GM12878 (cell line): ENCODE measurements around the gene OAS1. TPM values are rescaled to one million over a fixed set of nuclear protein-coding genes. Genes with fewer than 3 reads are reported as not detected.

Source experiments
- ATAC-seq: fragments of 200-7000 bp; cut with Tn5 transposase; 3 replicates; pipeline ENCODE4 v1.9.1; 2020; ENCODE audit warnings: mild to moderate bottlenecking, moderate library complexity
- BruUV-seq: library from RNA; stranded (reverse); fragments of 400-500 nt; replicated peaks from 2 replicates; lab custom pipeline; 2021; lab: Mats Ljungman, UMichigan
- CTCF ChIA-PET: fragments of 300-600 bp; sonication (Branson Sonifier 250); formaldehyde crosslinking; extraction: SDS; loops from one replicate; lab custom pipeline; 2021; ENCODE audit warnings: inconsistent platforms; lab: Yijun Ruan, JAX
- POLR2A ChIA-PET: fragments of 350-600 bp; formaldehyde crosslinking; extraction: SDS; loops from one replicate; lab custom pipeline; 2021; ENCODE audit warnings: inconsistent platforms; lab: Charles Lee
- RAD21 ChIA-PET: fragments of 300-600 bp; sonication (Branson Sonifier 250); formaldehyde crosslinking; loops from one replicate; lab custom pipeline; 2023; ENCODE audit warnings: antibody characterized with exemption; ENCODE audit not compliant: unreplicated experiment; lab: Charles Lee
- SMC1A ChIA-PET: fragments of 300-600 bp; sonication (Branson Sonifier 250); formaldehyde crosslinking; loops from one replicate; lab custom pipeline; 2023; ENCODE audit not compliant: unreplicated experiment, uncharacterized antibody; lab: Charles Lee
- DNase-seq: peaks from one replicate; pipeline ENCODE4 v3.0.0-alpha.2; 2011; ENCODE audit warnings: low read depth, low spot score
- FAIRE-seq: peaks from 3 replicates; lab custom pipeline; 2011; peaks lifted over from hg19 to GRCh38; lab: Jason Lieb, UNC
- H2AFZ ChIP-seq: 2 replicates; pipeline ENCODE4 v1.6.0; 2011; ENCODE audit warnings: low read depth, low read length, control low read depth; ENCODE audit not compliant: control insufficient read depth
- H3K27ac ChIP-seq: 2 replicates; pipeline ENCODE4 v1.5.1; 2011; ENCODE audit warnings: control low read depth; ENCODE audit not compliant: control insufficient read depth, insufficient read depth
- H3K27me3 ChIP-seq, 2 experiments: replicated peaks in 1 of 2; 2 replicates each; pipeline versions ENCODE4 v1.6.0 to v1.6.1; 2011; ENCODE audit warnings: low read length in 1 of 2; ENCODE audit not compliant: control insufficient read depth in 2 of 2, insufficient read depth in 2 of 2
- H3K36me3 ChIP-seq, 2 experiments: 2 replicates each; pipeline ENCODE4 v1.5.1; 2011; ENCODE audit warnings: low read length in 1 of 2; ENCODE audit not compliant: control insufficient read depth in 2 of 2, insufficient read depth in 2 of 2
- H3K4me1 ChIP-seq: 2 replicates; pipeline ENCODE4 v1.6.1; 2011; ENCODE audit warnings: mild to moderate bottlenecking, low read length, moderate library complexity, mixed read lengths; ENCODE audit not compliant: control insufficient read depth, insufficient read depth
- H3K4me2 ChIP-seq: 2 replicates; pipeline ENCODE4 v1.6.0; 2011; ENCODE audit warnings: control low read depth; ENCODE audit not compliant: control insufficient read depth, insufficient read depth
- H3K4me3 ChIP-seq: fragments of 200-600 bp; sonication (generic); 2 replicates; pipeline ENCODE4 v1.5.1; 2016
- H3K79me2 ChIP-seq: 2 replicates; pipeline ENCODE4 v1.6.0; 2011; ENCODE audit warnings: low read length; ENCODE audit not compliant: control insufficient read depth, insufficient read depth
- H3K9ac ChIP-seq: 2 replicates; pipeline ENCODE4 v1.8.0; 2011; ENCODE audit warnings: low read length, control low read depth, mixed read lengths; ENCODE audit not compliant: control insufficient read depth, insufficient read depth
- H3K9me3 ChIP-seq: replicated peaks from 3 replicates; pipeline ENCODE4 v1.5.1; 2011; ENCODE audit warnings: mild to moderate bottlenecking, low read length; ENCODE audit not compliant: control insufficient read depth, insufficient read depth
- H4K20me1 ChIP-seq: 2 replicates; pipeline ENCODE4 v1.6.0; 2011; ENCODE audit not compliant: control insufficient read depth, insufficient read depth
- ATF7 ChIP-seq: fragments of 450-650 bp; IDR thresholded peaks from 2 replicates; pipeline ENCODE4 v1.6.1; 2016; ENCODE audit warnings: low read depth, mild to moderate bottlenecking
- BMI1 ChIP-seq: fragments of 450-650 bp; IDR thresholded peaks from 2 replicates; pipeline ENCODE4 v1.6.1; 2016; ENCODE audit warnings: mild to moderate bottlenecking, moderate library complexity, borderline replicate concordance
- FOXM1 ChIP-seq: IDR thresholded peaks from 2 replicates; pipeline ENCODE4 v1.6.1; 2012; ENCODE audit warnings: low read depth, mild to moderate bottlenecking, inconsistent platforms, low read length, moderate library complexity
- GABPA ChIP-seq: IDR thresholded peaks from 2 replicates; pipeline ENCODE4 v1.6.1; 2014; ENCODE audit warnings: antibody characterized with exemption, low read depth, mild to moderate bottlenecking, inconsistent platforms
- HCFC1 ChIP-seq: fragments of 150-350 bp; IDR thresholded peaks from 2 replicates; pipeline ENCODE4 v1.6.1; 2014; ENCODE audit warnings: low read length
- KDM1A ChIP-seq: fragments of 200-600 bp; sonication (generic); IDR thresholded peaks from 2 replicates; pipeline ENCODE4 v1.6.1; 2016; ENCODE audit warnings: borderline replicate concordance
- NFYB ChIP-seq: IDR thresholded peaks from 2 replicates; pipeline ENCODE4 v1.6.1; 2011; ENCODE audit warnings: low read depth, mild to moderate bottlenecking, low read length, improper control_type of control experiment, moderate library complexity; ENCODE audit not compliant: insufficient read depth
- RAD51 ChIP-seq: fragments of 450-650 bp; IDR thresholded peaks from 2 replicates; pipeline ENCODE4 v1.6.1; 2016; ENCODE audit warnings: moderate library complexity, mild to moderate bottlenecking, inconsistent platforms
- RB1 ChIP-seq: fragments of 450-650 bp; formaldehyde crosslinking; IDR thresholded peaks from 2 replicates; pipeline ENCODE4 v1.6.1; 2017; ENCODE audit warnings: mild to moderate bottlenecking, borderline replicate concordance
- SMAD5 ChIP-seq: IDR thresholded peaks from 2 replicates; pipeline ENCODE4 v1.6.1; 2016; ENCODE audit warnings: antibody characterized with exemption, low read depth
- SP1 ChIP-seq: IDR thresholded peaks from one replicate; pipeline ENCODE4 v1.6.1; 2011; ENCODE audit warnings: low read depth, low read length
- WRNIP1 ChIP-seq: IDR thresholded peaks from 2 replicates; pipeline ENCODE4 v1.6.1; 2011; ENCODE audit warnings: low read depth, low read length, improper control_type of control experiment, borderline replicate concordance
- ZNF622 ChIP-seq: fragments of 450-650 bp; IDR thresholded peaks from 2 replicates; pipeline ENCODE4 v1.6.1; 2017; ENCODE audit warnings: mild to moderate bottlenecking, inconsistent platforms
- ZSCAN29 ChIP-seq: fragments of 450-650 bp; IDR thresholded peaks from 2 replicates; pipeline ENCODE4 v1.6.1; 2017; ENCODE audit warnings: mild to moderate bottlenecking, moderate library complexity
- WGBS: methylation state at CpG from one replicate; pipeline ENCODE4 v1.1.6; 2016; ENCODE audit warnings: low lambda C conversion rate; ENCODE audit not compliant: insufficient replicate concordance, insufficient coverage; ENCODE audit errors: missing lambda C conversion rate; 5-methylcytosine and 5-hydroxymethylcytosine counted together
- in situ Hi-C: fragments of 300-500 bp; cut with MboI; formaldehyde crosslinking; loops from 9 replicates; pipeline ENCODE4 v1.14.3; 2018; ENCODE audit warnings: mixed read lengths
- intact Hi-C: fragments of 100-400 bp; cut with micrococcal nuclease; formaldehyde crosslinking; loops from one replicate; pipeline ENCODE4 v1.14.2; 2022; ENCODE audit not compliant: unreplicated experiment
- polyA plus RNA-seq, 11 experiments: library from polyadenylated mRNA; depleted of rRNA in 4 of 11; unstranded in 6 of 11; stranded (reverse) in 5 of 11; fragments of >200 nt; fragmentation: Nextera tagmentation in 4 of 11; fragmentation: Illumina TruSeq in 1 of 11; extraction: Ambion mirVana in 4 of 11; extraction: Trizol in 1 of 11; gene quantifications; 1 replicate in 1 of 11; 2 replicates in 10 of 11; pipeline versions ENCODE4 v1.2.1 to v1.2.3, GENCODE V29; 2011 to 2016; ENCODE audit warnings: inconsistent platforms in 2 of 11, missing spikeins in 2 of 11, low read depth in 1 of 11
- total RNA-seq, 4 experiments: library from RNA; depleted of rRNA in 3 of 4; stranded (reverse); fragments of >200 nt in 3 of 4; fragmentation: Illumina TruSeq in 1 of 4; extraction: Trizol in 1 of 4; gene quantifications; 2 replicates each; pipeline versions ENCODE4 v1.2.1 to v1.2.3, GENCODE V29; 2013 to 2021
- TF ChIP-seq, protein P1 (sequence below): fragments of 450-650 bp; conservative IDR thresholded peaks from 2 replicates; pipeline ENCODE4 v1.6.1; 2017; ENCODE audit warnings: mild to moderate bottlenecking, moderate library complexity
- TF ChIP-seq, protein P2 (sequence below): fragments of 450-650 bp; IDR thresholded peaks from 2 replicates; pipeline ENCODE4 v1.6.1; 2017; ENCODE audit warnings: mild to moderate bottlenecking

OAS1 gene
- total and polyA plus RNA-seq, 10 of the 15 experiments (the other 5 are each of a cell fraction or from before 2014, with no cell fraction given) = 44.7 to 287 (median 64.3) TPM

DNA sequence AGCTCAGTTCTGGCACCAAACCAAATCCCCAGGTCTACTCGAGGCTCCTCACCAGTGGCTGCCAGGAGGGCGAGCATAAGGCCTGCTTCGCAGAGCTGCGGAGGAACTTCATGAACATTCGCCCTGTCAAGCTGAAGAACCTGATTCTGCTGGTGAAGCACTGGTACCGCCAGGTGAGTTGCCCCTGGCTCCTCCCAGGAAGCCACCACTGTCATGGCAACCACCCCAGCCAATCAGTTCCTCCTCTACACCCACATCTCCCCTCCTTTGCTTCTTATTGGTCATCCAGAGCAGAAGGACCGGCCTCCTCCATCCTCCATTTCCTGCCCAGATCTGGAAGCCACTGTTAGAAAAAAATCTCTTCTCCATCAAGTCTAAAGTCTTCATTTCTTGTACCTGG is 54.3 kb downstream of the OAS1 start:
- peak; percentile 51; the same call in 1 of the 2 replicates for TF ChIP-seq NFYB
- peak; percentile 63 for TF ChIP-seq GABPA
- TF ChIP-seq KDM1A = no peak
- peak; percentile 21 for TF ChIP-seq SP1
- H3K27me3 ChIP-seq = no peaks in the 10 kb centered on the region
- ChIA-PET POLR2A (no interaction called here), CTCF (interaction anchor here (0.6 to 2.1 kb wide), 5 partner anchors 17 to 87 kb away, joined by 3 to 9 read pairs (median 5); partner anchors contain the start of gene OAS2), SMC1A (interaction anchor here (0.6 to 1.2 kb wide), 3 partner anchors 8 to 989 kb away, joined by 3 to 4 read pairs (median 3); partner anchors contain the start of gene OAS1), RAD21 (no interaction called here)
- no peak overlapping the region for H3K4me3 ChIP-seq
- peaks cover 19 to 22% of the 10 kb centered on the region in 2 experiments for H3K36me3 ChIP-seq
- intact Hi-C loops (no loop called here), in situ Hi-C loops (no loop called here)
- ATAC-seq (peak; percentile 61), FAIRE-seq (peak; percentile 73), DNase-seq (no peak)
- H4K20me1 ChIP-seq = no peaks in the 10 kb centered on the region
- no peak overlapping the region for H3K4me2 ChIP-seq
- H3K27ac ChIP-seq = no peak overlapping the region
- no peaks in the 10 kb centered on the region; the same call in 1 of the 2 replicates for H3K4me1 ChIP-seq
- no peaks in the 10 kb centered on the region; the same call in 2 of the 3 replicates for H3K9me3 ChIP-seq
- BruUV-seq = no TSS peak
- no peaks in the 10 kb centered on the region for H3K79me2 ChIP-seq
- WGBS = 74% methylated on average over 7 of the region's 7 CpGs
- H3K9ac ChIP-seq = no peak overlapping the region
- H2AFZ ChIP-seq = no peak overlapping the region

DNA sequence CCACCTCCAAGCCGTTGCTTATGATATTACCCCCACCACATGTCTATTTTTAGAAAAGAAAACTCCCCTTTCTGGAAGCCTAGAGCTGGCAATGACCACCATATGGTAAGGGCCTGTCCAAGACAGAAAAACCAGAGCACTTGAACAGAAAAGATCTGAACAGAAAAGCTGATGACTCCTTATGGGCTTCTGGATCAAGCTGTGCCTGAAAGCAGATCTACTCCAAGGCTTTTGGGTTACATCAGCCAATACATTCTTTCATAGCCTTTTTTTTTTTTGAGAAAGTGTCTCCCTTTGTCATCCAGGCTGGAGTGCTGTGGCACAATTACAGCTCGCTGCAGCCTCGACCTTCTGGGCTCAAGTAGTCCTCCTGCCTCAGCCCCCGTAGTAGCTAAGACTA is 54.8 kb downstream of the OAS1 start:
- no peaks in the 10 kb centered on the region; the same call in 1 of the 2 replicates for H3K4me1 ChIP-seq
- no peaks in the 10 kb centered on the region for H3K27me3 ChIP-seq
- H2AFZ ChIP-seq = no peak overlapping the region
- no peaks in the 10 kb centered on the region for H3K79me2 ChIP-seq
- peaks cover 19 to 22% of the 10 kb centered on the region in 2 experiments for H3K36me3 ChIP-seq
- H3K9me3 ChIP-seq = no peaks in the 10 kb centered on the region; the same call in 2 of the 3 replicates
- POLR2A ChIA-PET = no interaction called here
- RAD21 ChIA-PET = no interaction called here
- intact Hi-C loops = no loop called here
- no peak overlapping the region for H3K9ac ChIP-seq
- in situ Hi-C loops = no loop called here
- no peak for DNase-seq
- H3K27ac ChIP-seq = no peak overlapping the region
- WGBS = 61% methylated on average over 4 of the region's 4 CpGs
- SMC1A ChIA-PET = interaction anchor here (1.1 kb wide), 1 partner anchor 7 kb away, joined by 4 read pairs; no protein-coding TSS in a partner anchor
- no peak overlapping the region for H3K4me2 ChIP-seq
- H4K20me1 ChIP-seq = no peaks in the 10 kb centered on the region
- no peak for ATAC-seq
- no peak for FAIRE-seq
- no TSS peak for BruUV-seq
- no peak overlapping the region for H3K4me3 ChIP-seq
- CTCF ChIA-PET = interaction anchor here (1.0 to 1.5 kb wide), 2 partner anchors 61 to 87 kb away, joined by 3 to 9 read pairs; no protein-coding TSS in a partner anchor
- no peak for TF ChIP-seq ZSCAN29
- no peak for TF ChIP-seq BMI1
- no peak for TF ChIP-seq WRNIP1
- no peak for TF ChIP-seq FOXM1
- TF ChIP-seq SMAD5 = no peak
- no peak for TF ChIP-seq RAD51
- TF ChIP-seq RB1 = no peak
- TF ChIP-seq, protein P1, sequence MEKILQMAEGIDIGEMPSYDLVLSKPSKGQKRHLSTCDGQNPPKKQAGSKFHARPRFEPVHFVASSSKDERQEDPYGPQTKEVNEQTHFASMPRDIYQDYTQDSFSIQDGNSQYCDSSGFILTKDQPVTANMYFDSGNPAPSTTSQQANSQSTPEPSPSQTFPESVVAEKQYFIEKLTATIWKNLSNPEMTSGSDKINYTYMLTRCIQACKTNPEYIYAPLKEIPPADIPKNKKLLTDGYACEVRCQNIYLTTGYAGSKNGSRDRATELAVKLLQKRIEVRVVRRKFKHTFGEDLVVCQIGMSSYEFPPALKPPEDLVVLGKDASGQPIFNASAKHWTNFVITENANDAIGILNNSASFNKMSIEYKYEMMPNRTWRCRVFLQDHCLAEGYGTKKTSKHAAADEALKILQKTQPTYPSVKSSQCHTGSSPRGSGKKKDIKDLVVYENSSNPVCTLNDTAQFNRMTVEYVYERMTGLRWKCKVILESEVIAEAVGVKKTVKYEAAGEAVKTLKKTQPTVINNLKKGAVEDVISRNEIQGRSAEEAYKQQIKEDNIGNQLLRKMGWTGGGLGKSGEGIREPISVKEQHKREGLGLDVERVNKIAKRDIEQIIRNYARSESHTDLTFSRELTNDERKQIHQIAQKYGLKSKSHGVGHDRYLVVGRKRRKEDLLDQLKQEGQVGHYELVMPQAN = no peak
- TF ChIP-seq, protein P2, sequence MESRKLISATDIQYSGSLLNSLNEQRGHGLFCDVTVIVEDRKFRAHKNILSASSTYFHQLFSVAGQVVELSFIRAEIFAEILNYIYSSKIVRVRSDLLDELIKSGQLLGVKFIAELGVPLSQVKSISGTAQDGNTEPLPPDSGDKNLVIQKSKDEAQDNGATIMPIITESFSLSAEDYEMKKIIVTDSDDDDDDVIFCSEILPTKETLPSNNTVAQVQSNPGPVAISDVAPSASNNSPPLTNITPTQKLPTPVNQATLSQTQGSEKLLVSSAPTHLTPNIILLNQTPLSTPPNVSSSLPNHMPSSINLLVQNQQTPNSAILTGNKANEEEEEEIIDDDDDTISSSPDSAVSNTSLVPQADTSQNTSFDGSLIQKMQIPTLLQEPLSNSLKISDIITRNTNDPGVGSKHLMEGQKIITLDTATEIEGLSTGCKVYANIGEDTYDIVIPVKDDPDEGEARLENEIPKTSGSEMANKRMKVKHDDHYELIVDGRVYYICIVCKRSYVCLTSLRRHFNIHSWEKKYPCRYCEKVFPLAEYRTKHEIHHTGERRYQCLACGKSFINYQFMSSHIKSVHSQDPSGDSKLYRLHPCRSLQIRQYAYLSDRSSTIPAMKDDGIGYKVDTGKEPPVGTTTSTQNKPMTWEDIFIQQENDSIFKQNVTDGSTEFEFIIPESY = no peak
- TF ChIP-seq ZNF622 = no peak
- no peak for TF ChIP-seq HCFC1
- no peak for TF ChIP-seq ATF7
